ENCODE results near the gene MAP3K14. TPM values are rescaled to one million over a fixed set of nuclear protein-coding genes. Genes with fewer than 3 reads are reported as not detected.

MAP3K14 gene
- total RNA-seq, 2 donors from 2014 or later, result 13.0 to 13.3 TPM

DNA sequence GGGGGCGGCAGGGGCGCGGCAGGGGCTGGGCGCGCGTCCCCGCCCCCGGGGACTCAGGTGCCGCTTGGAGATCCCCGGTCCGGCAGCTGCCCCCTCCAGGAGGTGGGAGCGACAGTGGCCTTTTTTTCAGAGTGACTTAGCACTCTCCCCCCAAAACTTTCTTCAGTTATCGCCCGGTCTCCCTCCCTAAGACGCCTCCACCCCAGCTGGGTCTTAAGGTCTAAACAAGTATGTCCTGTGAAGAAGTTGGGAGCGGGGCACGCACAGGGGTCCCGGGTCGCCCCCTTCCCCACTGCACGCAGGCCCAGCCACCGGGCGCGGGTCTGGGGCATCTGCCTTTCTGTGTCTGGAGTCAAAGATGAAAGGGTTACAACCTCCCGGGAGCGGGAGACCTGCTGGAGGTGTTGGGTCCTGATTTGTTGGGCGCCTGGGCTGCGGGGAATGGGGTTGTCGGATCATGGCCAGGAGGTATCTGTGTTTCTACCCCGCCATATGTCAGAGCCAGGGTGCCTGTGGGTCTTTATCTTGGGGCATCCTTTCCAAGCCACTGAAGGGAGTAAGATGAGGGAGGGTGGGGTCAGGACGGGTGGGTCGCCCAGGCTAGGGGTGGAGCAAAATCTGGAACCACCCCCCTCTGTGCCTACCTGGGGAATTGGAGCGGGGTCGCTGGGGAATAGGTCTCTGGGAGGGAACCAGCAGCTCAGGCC is 94.4 kb downstream of the MAP3K14 start:
- intact Hi-C loops (cut with DNase I, micrococcal nuclease), result no loop called here
- DNase-seq, result peak in 1 of 2 donors; percentile 39
- no peak for ATAC-seq

DNA sequence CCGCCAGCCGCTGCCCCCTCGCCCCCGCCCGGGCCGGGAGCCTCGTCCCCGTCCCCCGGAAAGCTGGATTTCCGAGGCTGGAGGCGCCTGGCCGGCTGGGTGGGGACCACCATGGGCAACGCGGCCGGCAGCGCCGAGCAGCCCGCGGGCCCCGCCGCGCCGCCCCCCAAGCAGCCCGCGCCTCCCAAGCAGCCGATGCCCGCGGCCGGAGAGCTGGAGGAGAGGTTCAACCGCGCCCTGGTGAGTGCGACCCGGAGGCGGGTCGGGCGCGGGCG is 94.9 kb downstream of the MAP3K14 start:
- no peak for ATAC-seq
- intact Hi-C loops (cut with DNase I, micrococcal nuclease), result no loop called here
- peak in 1 of 2 donors; percentile 22 for DNase-seq

DNA sequence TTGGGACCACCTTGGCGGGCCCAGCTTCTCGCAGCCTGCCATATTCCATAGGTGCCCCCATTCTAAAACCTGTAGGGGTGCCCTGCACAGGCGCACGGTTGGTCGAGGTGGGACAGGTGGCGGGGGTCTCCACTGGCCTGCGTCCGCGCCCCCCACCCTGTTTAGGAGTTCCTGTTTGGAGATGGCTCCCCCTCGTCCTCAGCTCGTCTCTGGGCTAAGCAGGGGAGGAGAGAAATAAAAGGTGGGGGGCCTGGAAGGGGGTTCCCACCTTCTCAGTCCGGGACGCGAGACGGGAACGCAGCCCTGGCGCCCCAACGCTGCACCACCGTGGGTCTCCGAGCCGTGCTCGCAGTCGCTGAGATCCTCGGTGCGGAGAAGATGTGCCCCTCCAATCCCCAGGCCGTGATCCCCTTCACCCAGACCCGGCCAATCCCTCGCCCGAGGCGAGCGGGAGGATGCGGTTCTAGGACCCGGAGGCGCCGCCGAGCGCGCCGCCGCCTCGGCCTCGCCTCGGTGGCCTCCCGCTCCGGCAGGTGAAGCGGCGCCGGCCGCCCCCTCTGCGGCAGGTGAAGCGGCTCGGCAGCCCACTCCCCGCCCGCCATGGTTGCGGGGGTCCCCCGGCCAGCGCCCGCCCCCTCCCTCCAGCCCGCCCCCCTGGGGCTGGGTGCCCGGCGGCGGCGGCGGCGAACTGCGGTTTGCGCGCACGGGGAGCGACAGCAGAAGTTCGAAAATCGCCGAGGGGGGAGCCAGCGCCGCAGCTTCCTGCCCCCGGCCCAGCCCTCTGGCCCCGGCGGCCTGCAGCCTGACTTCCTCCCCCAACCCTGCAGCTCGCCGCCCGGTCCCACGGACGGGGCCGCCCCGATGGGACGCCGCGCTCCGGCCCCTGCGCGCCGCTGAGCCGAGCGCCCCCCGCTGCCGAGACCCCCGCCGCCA is 95.5 kb downstream of the MAP3K14 start, which contains the start of gene FMNL1:
Gene FMNL1, plus strand, starts transcription at position 805 of the 933 bp plus-strand sequence. CDS start 240 bp downstream, outside the sequence.
- ATAC-seq, result peak; percentile 30
- intact Hi-C loops (cut with DNase I, micrococcal nuclease), result no loop called here
- DNase-seq, result peak in 1 of 2 donors; percentile 75

DNA sequence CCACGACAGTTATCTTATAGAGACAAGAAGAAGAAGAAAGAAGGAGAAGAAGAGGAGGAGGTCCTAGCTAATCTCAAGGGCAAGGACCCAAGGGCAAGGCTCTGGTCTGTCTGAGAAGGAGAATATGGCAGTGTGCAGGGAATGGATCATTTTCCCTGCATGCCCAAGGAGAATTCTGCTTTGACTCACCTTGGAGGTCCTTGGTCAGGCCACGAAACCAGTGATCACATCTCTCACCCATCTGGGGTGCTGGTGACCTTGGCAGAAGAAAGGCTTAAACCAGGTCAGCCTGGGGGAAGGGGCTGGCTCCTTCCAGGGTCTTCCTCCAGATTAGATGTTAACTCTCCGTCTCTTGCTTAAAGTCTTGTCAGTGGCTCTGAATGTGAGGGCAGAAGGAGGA is 96.7 kb downstream of the MAP3K14 start:
- no peak for DNase-seq
- ATAC-seq, result no peak
- intact Hi-C loops (cut with DNase I, micrococcal nuclease), result no loop called here

DNA sequence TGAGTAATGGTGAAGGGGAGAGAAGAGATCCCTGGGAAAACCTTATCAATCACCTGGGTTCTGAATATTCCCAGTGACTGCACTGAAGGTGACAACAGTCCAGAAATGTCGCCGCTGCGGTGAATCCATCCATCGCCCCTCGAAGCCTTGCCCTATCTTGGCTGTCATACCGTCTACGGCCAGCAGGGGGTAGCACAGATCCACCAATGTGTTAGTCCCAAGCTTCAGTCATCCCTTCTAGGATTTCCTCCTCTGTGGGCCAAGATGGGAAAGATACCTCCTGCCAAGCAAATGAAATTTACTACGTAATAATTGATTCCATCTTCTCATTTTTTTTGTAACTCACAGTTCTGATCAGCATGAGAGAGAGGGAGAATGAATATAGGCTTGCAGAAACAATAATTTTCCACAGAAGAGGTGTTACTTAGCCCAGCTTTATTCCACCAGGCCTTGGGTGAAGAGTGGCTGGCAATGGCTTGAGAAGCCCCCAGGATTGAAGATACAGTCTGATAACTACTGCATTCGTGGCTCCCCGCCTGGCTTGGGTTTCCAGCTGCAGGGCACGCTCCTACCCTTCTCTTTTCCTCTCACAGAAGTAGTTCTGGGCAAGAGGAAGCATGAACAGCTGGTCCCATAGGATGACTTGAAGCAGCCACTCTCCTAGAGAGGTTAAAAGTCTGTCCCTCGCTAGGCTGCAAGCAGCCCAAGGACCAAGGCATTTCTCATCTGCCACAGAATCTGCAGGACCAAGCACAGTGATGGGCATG is 97.7 kb downstream of the MAP3K14 start:
- DNase-seq (peak; percentile 64 to 93), ATAC-seq (peak; percentile 84)
- intact Hi-C loops (cut with DNase I, micrococcal nuclease), result loop anchor here (5.0 to 10.0 kb wide), 2 partner anchors 166 to 168 kb away; no protein-coding TSS in a partner anchor

Other genes starting within 250 kb of the MAP3K14 start
- 100 to 1,000 TPM; 335 to 566 TPM for gene PLCD3, start 184.5 kb downstream of the MAP3K14 start, total RNA-seq
- 10 to 100 TPM; 22.3 to 22.6 TPM for gene ACBD4, start 181.3 kb downstream of the MAP3K14 start, total RNA-seq
- gene HEXIM1, start 168.5 kb downstream of the MAP3K14 start, total RNA-seq, result 10 to 100 TPM; 36.1 to 46.7 TPM
- gene HEXIM2, start 155.1 kb downstream of the MAP3K14 start, total RNA-seq, result 1 to 10 TPM; 4.7 to 5.2 TPM
- 10 to 100 TPM in 1 of 2 donors, 1 to 10 TPM in 1; 5.4 to 12.2 TPM for gene FMNL1, start 95.1 kb downstream of the MAP3K14 start, total RNA-seq
- gene SPATA32, start 54.9 kb downstream of the MAP3K14 start, total RNA-seq, result not detected
- gene ARHGAP27, start 115.8 kb upstream of the MAP3K14 start, total RNA-seq, result 100 to 1,000 TPM; 146 to 165 TPM
- 10 to 100 TPM; 56.9 to 73.7 TPM for gene PLEKHM1, start 173.7 kb upstream of the MAP3K14 start, total RNA-seq

Data from left colon (tissue), 2 donors.